DMS 273 treated with DMSO at 0.1 percent for 48 hours (cell line): ENCODE measurements around the gene ARHGAP8.

Source experiments
- DNase-seq: peaks from one replicate; lab custom pipeline; 2025; lab: John Stamatoyannopoulos, UW

Gene ARHGAP8

DNA sequence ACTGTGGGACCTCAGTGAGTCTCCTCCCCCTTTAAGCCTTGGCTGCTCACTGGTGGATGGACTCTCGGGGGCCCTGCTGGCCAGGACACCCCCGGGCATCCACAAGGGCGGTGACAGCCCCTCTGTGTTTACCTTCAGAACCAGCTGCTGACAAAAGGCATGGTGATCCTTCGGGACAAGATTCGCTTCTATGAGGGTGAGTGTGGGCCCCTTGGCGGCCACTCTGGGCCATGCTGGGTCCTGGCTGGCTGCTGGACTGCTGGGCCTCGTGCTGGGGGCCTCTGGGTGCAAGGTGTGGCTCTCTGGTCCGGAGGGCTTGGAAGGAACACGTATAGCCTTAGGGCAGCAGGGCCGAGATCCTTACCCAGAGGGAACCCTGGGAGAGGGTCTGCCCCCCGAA is 25.9 kb upstream of the ARHGAP8 start:
- DNase-seq = no peak

GRCh38 chr22:44727148-44727547 is 25.2 kb upstream of the ARHGAP8 start:
- DNase-seq = no peak

GRCh38 chr22:44727709-44728108 is 24.7 kb upstream of the ARHGAP8 start:
- no peak for DNase-seq

- DNase-seq = no peak
Observed at GRCh38 chr22:44728761-44729324, 23.5 kb upstream of the ARHGAP8 start.

GRCh38 chr22:44729391-44730021 is 22.9 kb upstream of the ARHGAP8 start:
- DNase-seq = no peak

- no peak for DNase-seq
Observed at GRCh38 chr22:44730022-44730393, 22.4 kb upstream of the ARHGAP8 start.

GRCh38 chr22:44730490-44731356 is 21.7 kb upstream of the ARHGAP8 start:
- no peak for DNase-seq

- DNase-seq = no peak
Observed at GRCh38 chr22:44731357-44731970, 20.9 kb upstream of the ARHGAP8 start.

DNA sequence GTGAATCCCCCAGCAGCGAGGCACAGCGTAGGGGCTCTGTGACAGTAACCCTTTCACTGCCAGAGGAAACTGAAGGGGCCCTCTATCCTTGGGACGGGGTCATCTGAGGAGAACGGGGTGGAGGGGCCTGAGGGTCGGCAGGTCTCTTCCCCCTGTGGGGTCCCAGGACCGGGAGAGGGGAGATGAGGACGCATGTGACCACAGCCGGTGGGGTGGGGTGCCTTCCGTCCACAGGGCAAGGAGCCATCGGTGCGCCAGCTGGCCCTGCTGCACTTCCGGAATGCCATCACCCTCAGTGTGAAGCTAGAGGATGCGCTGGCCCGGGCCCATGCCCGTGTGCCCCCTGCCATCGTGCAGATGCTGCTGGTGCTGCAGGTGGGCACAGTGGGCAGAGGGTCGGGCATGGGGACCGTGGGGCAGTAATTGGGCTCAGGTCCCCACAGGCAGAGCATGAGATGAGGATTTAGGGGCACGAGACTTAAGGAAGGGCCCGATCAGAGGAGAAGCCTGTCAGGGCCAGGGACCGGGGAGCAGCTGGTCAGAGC is 20.3 kb upstream of the ARHGAP8 start:
- DNase-seq = no peak

GRCh38 chr22:44732661-44733060 is 19.7 kb upstream of the ARHGAP8 start:
- DNase-seq = no peak

DNA sequence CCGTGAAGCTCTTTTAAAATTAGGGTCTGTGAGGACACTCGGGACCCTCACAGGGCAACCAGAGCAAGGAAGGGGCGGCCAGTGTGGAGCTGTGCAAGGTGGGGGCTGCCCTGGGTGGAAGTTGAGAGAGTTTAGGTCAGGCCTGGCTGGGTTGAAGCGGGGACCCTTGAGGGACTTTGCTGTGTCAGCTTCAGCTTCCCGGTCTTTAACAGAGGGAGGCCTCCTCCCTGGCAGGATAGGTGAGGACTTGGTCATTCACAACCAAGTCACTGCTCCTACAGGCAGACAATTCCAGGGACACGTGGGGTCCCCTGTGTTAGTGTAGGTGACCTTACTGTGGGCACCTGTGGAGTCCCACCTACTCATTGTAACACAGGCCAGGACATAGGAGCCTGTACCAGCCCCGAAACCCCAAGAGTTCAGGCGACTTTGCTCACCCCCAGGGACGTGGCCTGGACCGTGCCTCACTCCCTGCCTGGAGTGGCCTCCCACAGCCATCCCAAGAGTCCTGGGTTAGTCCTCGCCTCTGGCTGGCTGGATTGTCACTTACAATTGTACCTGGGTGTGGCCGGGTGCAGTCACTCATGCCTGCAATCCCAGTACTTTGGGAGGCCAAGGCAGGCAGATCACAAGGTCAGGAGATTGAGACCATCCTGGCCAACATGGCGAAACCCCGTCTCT is 18.8 kb upstream of the ARHGAP8 start:
- DNase-seq = no peak

- DNase-seq = no peak
Observed at GRCh38 chr22:44734278-44734677, 18.1 kb upstream of the ARHGAP8 start.

DNA sequence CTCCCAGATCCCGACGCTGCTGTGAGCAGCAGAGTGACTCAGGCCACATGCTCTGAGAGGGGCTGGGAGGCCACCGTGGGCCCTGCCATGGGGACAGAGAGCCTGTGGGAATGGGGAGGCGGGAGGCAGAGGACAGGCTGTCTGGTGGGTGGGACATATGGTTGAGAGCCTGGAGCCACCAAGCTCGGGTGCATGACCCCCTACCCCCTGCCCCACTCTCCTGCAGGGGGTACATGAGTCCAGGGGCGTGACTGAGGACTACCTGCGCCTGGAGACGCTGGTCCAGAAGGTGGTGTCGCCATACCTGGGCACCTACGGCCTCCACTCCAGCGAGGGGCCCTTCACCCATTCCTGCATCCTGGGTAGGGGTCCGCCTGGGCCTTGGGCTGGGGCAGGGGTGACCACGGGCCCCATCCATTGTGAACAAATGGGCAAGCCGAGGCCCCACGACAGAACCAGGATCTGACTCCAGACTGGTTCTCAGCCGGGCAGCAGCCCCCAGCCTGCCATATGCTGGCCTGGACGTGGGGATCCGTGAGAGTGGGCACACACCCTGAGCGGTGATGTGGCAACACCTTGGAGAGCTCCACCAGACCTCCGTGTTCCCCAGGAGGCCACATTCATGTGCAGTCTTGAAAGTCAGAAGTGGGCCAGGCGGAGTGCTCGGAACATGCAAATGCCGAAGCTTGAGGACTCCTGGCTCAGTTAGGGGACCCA is 17.4 kb upstream of the ARHGAP8 start:
- no peak for DNase-seq

GRCh38 chr22:44735518-44736428 is 16.6 kb upstream of the ARHGAP8 start:
- no peak for DNase-seq

GRCh38 chr22:44736581-44737405 is 15.6 kb upstream of the ARHGAP8 start:
- DNase-seq = no peak

- DNase-seq = no peak
Observed at GRCh38 chr22:44737406-44738346, 14.7 kb upstream of the ARHGAP8 start.

DNA sequence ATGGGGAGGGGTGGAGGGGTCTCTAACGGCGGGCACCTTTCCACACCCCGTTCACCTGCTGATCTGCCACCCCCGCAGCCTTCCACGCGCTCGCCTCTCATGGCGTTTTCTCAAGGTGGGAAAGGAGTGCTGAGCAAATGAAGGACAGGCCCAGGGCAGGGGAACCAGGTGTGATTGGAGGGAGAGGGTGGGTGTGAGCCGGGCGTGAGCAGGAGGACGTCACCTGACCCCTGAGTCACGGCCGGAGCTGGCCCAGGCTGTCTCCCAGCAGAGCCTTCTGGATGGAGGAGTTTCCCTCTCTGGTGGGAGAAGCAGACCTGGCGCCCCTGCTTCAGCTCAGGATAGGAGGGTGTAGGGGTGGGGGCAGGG is 14.0 kb upstream of the ARHGAP8 start:
- DNase-seq = no peak

GRCh38 chr22:44739024-44739423 is 13.4 kb upstream of the ARHGAP8 start:
- DNase-seq = no peak
